Measurements from ENCODE around the gene EVPL. TPM values are rescaled to one million over a fixed set of nuclear protein-coding genes. Genes with fewer than 3 reads are reported as not detected.

The EVPL gene
- total RNA-seq (2014; rRNA removed; shearing (Covaris generic)): 0.03 TPM in 1 of 2 replicates, not detected in the other

GRCh38 chr17:76027159-76027839 lies at the start of gene EVPL:
Gene EVPL (minus strand): TSS chr17:76027306. CDS start chr17:76027198, 108 bp downstream.

DNA sequence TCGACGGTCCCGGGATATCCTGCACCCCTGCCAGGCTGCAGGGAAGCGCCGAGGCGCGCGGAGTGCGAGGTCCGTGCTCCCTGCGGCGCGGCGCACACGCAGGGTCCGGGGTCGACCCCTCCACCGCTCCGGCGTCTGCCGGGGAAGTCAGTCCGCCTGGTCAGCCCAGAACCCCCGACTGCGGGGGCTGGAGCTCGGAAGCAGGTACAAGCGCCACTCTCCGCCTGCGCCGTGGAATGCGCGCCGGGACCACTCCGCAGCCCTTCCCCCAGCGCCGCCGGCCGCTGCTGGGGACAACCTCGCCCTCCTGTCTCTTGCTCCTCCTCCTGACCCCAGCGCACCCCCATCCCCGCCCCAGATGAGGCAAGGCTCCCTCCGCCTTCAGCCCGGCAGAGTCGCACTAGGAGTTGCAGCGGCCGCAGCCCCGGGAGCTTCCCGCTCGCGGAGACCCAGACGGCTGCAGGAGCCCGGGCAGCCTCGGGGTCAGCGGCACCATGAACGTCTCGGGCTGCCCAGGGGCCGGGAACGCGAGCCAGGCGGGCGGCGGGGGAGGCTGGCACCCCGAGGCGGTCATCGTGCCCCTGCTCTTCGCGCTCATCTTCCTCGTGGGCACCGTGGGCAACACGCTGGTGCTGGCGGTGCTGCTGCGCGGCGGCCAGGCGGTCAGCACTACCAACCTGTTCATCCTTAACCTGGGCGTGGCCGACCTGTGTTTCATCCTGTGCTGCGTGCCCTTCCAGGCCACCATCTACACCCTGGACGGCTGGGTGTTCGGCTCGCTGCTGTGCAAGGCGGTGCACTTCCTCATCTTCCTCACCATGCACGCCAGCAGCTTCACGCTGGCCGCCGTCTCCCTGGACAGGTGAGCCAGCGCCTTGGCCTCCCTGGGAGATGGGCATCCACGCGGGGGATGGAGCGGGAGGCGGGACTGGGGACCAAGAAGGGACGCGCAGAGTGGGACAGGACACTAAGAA lies 47.6 kb upstream of the EVPL start, which contains the start of gene GALR2:
Gene GALR2 (plus strand): TSS at position 392 of the 974 bp plus-strand sequence. CDS start 103 bp downstream, at position 495.

GRCh38 chr17:76072148-76072858 lies 45.2 kb upstream of the EVPL start, which contains the start of gene SRP68:
Gene SRP68 (minus strand): TSS chr17:76072517. CDS start chr17:76072491, 26 bp downstream.

GRCh38 chr17:76000755-76001521 lies 26.2 kb downstream of the EVPL start, which contains the start of gene CDK3:
Gene CDK3 (plus strand): TSS chr17:76000855. CDS start chr17:76001426, 571 bp downstream.

DNA sequence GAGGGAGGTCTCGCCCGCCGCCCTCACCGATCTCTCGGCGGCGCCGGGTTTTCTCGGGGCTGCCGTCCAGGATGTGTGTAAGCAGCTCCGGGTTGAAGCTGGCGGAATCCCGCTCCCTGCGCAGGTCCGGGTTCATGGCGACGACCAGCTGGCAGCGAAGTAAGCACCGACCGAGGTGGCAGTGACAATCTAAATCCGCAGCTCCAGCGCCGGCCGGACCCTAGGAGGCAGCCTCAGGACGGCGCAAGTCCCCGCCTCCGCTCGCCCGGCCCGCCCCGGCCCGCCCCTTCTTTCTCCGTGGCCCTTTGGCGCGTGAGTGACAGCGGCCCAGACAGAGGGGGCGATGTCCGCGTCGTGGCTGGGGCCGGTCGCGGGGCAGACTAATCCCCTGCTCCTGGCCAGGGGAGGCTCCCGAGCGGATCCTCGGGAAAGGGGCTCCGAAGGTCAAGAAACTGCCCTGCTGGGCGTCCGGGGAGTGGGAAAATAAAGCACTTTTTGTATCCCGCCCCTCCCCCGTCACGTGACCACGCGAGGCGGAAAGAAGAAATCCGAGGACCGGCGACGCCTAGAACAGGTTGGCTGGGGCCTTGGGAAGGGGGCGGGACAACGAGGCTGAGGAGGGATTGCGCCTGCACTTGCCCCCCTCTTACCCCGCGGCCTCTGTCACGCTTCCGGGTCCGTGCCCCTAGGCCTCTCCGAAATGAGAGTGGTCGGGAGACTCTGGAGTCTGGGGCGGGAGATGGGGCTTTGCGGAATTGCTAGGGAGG lies 48.0 kb downstream of the EVPL start, which contains the start of the genes ACOX1 and TEN1:
Gene ACOX1 (minus strand): TSS at position 229 of the 767 bp plus-strand sequence. CDS start 93 bp downstream, at position 136.
Gene TEN1 (plus strand): TSS at position 303 of the 767 bp plus-strand sequence. CDS start 6,953 bp downstream, outside the sequence.

Other genes starting within 250 kb of the EVPL start
- 16.6 and 18.8 TPM in 2 replicates for gene UNK, start 242.5 kb downstream of the EVPL start, total RNA-seq (2014; rRNA removed; shearing (Covaris generic))
- gene UNC13D, start 182.9 kb downstream of the EVPL start, total RNA-seq (2014; rRNA removed; shearing (Covaris generic)): 3.2 and 6.2 TPM in 2 replicates
- 32.0 and 41.2 TPM in 2 replicates for gene WBP2, start 172.0 kb downstream of the EVPL start, total RNA-seq (2014; rRNA removed; shearing (Covaris generic))
- 29.5 and 30.5 TPM in 2 replicates for gene TRIM47, start 148.7 kb downstream of the EVPL start, total RNA-seq (2014; rRNA removed; shearing (Covaris generic))
- 28.4 and 29.8 TPM in 2 replicates for gene TRIM65, start 130.4 kb downstream of the EVPL start, total RNA-seq (2014; rRNA removed; shearing (Covaris generic))
- 46.1 and 62.3 TPM in 2 replicates for gene MRPL38, start 122.4 kb downstream of the EVPL start, total RNA-seq (2014; rRNA removed; shearing (Covaris generic))
- 25.7 and 26.1 TPM in 2 replicates for gene FBF1, start 86.3 kb downstream of the EVPL start, total RNA-seq (2014; rRNA removed; shearing (Covaris generic))
- gene ACOX1, start 48.1 kb downstream of the EVPL start, total RNA-seq (2014; rRNA removed; shearing (Covaris generic)): 16.1 and 17.6 TPM in 2 replicates
- 27.0 and 34.3 TPM in 2 replicates for gene TEN1, start 48.1 kb downstream of the EVPL start, total RNA-seq (2014; rRNA removed; shearing (Covaris generic))
- gene CDK3, start 26.5 kb downstream of the EVPL start, total RNA-seq (2014; rRNA removed; shearing (Covaris generic)): 5.4 and 9.3 TPM in 2 replicates
- 23.8 and 30.2 TPM in 2 replicates for gene SRP68, start 45.2 kb upstream of the EVPL start, total RNA-seq (2014; rRNA removed; shearing (Covaris generic))
- gene GALR2, start 47.5 kb upstream of the EVPL start, total RNA-seq (2014; rRNA removed; shearing (Covaris generic)): 0.32 TPM in 1 of 2 replicates, not detected in the other
- gene ZACN, start 51.9 kb upstream of the EVPL start, total RNA-seq (2014; rRNA removed; shearing (Covaris generic)): 0.29 TPM in 1 of 2 replicates, not detected in the other
- 65.9 and 70.1 TPM in 2 replicates for gene EXOC7, start 76.5 kb upstream of the EVPL start, total RNA-seq (2014; rRNA removed; shearing (Covaris generic))
- 0.19 TPM in 1 of 2 replicates, not detected in the other for gene FOXJ1, start 113.9 kb upstream of the EVPL start, total RNA-seq (2014; rRNA removed; shearing (Covaris generic))
- gene RNF157, start 213.2 kb upstream of the EVPL start, total RNA-seq (2014; rRNA removed; shearing (Covaris generic)): 10.0 and 12.1 TPM in 2 replicates
- gene UBALD2, start 238.0 kb upstream of the EVPL start, total RNA-seq (2014; rRNA removed; shearing (Covaris generic)): 76.0 and 76.5 TPM in 2 replicates

Data from A375 (cell line).